ENCODE measurements around the gene LRRC8B. TPM values are rescaled to one million over a fixed set of nuclear protein-coding genes. Genes with fewer than 3 reads are reported as not detected.

LRRC8B gene
- polyA plus RNA-seq, result 1 to 10 TPM in 1 of 3 donors, under 1 TPM in 2; 0.13 to 1.6 (median 0.72) TPM

- H3K4me3 Mint-ChIP-seq, result peak within 1 kb of the TSS; percentile 86 to 93 (median 89)
- no peaks in the 10 kb centered on the region for H3K9me3 Mint-ChIP-seq
- H3K27me3 Mint-ChIP-seq (ENCODE audit: low read depth in 3 of 3), result peaks cover 3 to 13% (median 12%) of the 10 kb centered on the region in 3 donors
- DNase-seq, result peak; percentile 82 to 86 (median 85)
- peaks cover 18% of the 10 kb centered on the region in 2 donors for H3K4me1 Mint-ChIP-seq
- peak within 1 kb of the TSS; percentile 56 to 93 (median 83) for H3K27ac Mint-ChIP-seq
- no peaks in the 10 kb centered on the region for H3K36me3 Mint-ChIP-seq
Measured at GRCh38 chr1:89524369-89525168, at the start of gene LRRC8B. LRRC8B (plus strand) TSS chr1:89524829; CDS start chr1:89582651, 57,822 bp downstream.

- H3K36me3 Mint-ChIP-seq, result peaks cover 0 to 3% (median 0%) of the 10 kb centered on the region in 3 donors
- no peak for DNase-seq
- H3K4me3 Mint-ChIP-seq, result no peak overlapping the region
- H3K27me3 Mint-ChIP-seq (ENCODE audit: low read depth in 3 of 3), result peaks cover 4 to 22% (median 15%) of the 10 kb centered on the region in 3 donors
- no peaks in the 10 kb centered on the region for H3K4me1 Mint-ChIP-seq
- H3K9me3 Mint-ChIP-seq, result peaks cover 0 to 11% (median 4%) of the 10 kb centered on the region in 6 donors
- no peak overlapping the region for H3K27ac Mint-ChIP-seq
Measured at GRCh38 chr1:89475269-89475668, 49.4 kb upstream of the LRRC8B start.

- no peak overlapping the region for H3K27ac Mint-ChIP-seq
Measured at GRCh38 chr1:89476072-89476471, 48.6 kb upstream of the LRRC8B start.

GRCh38 chr1:89483010-89483756, 41.4 kb upstream of the LRRC8B start:
- Mint-ChIP-seq H3K4me3 (no peak overlapping the region), H3K27me3 (ENCODE audit: low read depth in 3 of 3) (peaks cover 0 to 4% (median 2%) of the 10 kb centered on the region in 3 donors), H3K36me3 (no peaks in the 10 kb centered on the region), H3K9me3 (peaks cover 0 to 3% (median 0%) of the 10 kb centered on the region in 6 donors), H3K4me1 (no peaks in the 10 kb centered on the region), H3K27ac (no peak overlapping the region)
- peak; percentile 52 to 64 (median 58) for DNase-seq

More at GRCh38 chr1:89476072-89476471, 48.6 kb upstream of the LRRC8B start:
- no peak for DNase-seq
- Mint-ChIP-seq H3K4me1 (no peaks in the 10 kb centered on the region), H3K27me3 (ENCODE audit: low read depth in 3 of 3) (peaks cover 4 to 19% (median 13%) of the 10 kb centered on the region in 3 donors), H3K4me3 (no peak overlapping the region), H3K36me3 (peaks cover 0 to 3% (median 0%) of the 10 kb centered on the region in 3 donors), H3K9me3 (peaks cover 0 to 11% (median 4%) of the 10 kb centered on the region in 6 donors)

GRCh38 chr1:89483757-89484077, 40.9 kb upstream of the LRRC8B start:
- Mint-ChIP-seq H3K4me3 (no peak overlapping the region), H3K27me3 (ENCODE audit: low read depth in 3 of 3) (peaks cover 0 to 4% (median 2%) of the 10 kb centered on the region in 3 donors), H3K27ac (no peak overlapping the region), H3K9me3 (peaks cover 0 to 3% (median 0%) of the 10 kb centered on the region in 6 donors), H3K36me3 (no peaks in the 10 kb centered on the region), H3K4me1 (no peaks in the 10 kb centered on the region)
- DNase-seq, result no peak

GRCh38 chr1:89484092-89485038, 40.3 kb upstream of the LRRC8B start:
- Mint-ChIP-seq H3K27me3 (ENCODE audit: low read depth in 3 of 3) (peaks cover 2 to 4% (median 2%) of the 10 kb centered on the region in 3 donors), H3K27ac (no peak overlapping the region), H3K36me3 (no peaks in the 10 kb centered on the region), H3K4me1 (no peaks in the 10 kb centered on the region), H3K4me3 (no peak overlapping the region), H3K9me3 (peaks cover 0 to 3% (median 0%) of the 10 kb centered on the region in 6 donors)
- DNase-seq, result no peak

- Mint-ChIP-seq H3K27me3 (ENCODE audit: low read depth in 3 of 3) (peaks cover 0 to 8% (median 6%) of the 10 kb centered on the region in 3 donors), H3K4me3 (no peak overlapping the region), H3K36me3 (no peaks in the 10 kb centered on the region), H3K9me3 (no peaks in the 10 kb centered on the region), H3K4me1 (no peaks in the 10 kb centered on the region), H3K27ac (no peak overlapping the region)
- no peak for DNase-seq
Measured at GRCh38 chr1:89487972-89488371, 36.7 kb upstream of the LRRC8B start.

GRCh38 chr1:89489047-89489729, 35.4 kb upstream of the LRRC8B start:
- no peaks in the 10 kb centered on the region for H3K4me1 Mint-ChIP-seq
- H3K4me3 Mint-ChIP-seq, result no peak overlapping the region
- no peak for DNase-seq
- no peaks in the 10 kb centered on the region for H3K9me3 Mint-ChIP-seq
- peaks cover 0 to 12% (median 6%) of the 10 kb centered on the region in 3 donors for H3K27me3 Mint-ChIP-seq (ENCODE audit: low read depth in 3 of 3)
- H3K27ac Mint-ChIP-seq, result no peak overlapping the region
- H3K36me3 Mint-ChIP-seq, result no peaks in the 10 kb centered on the region

- no peaks in the 10 kb centered on the region for H3K36me3 Mint-ChIP-seq
Measured at GRCh38 chr1:89490389-89490788, 34.2 kb upstream of the LRRC8B start.

GRCh38 chr1:89499320-89499719, 25.3 kb upstream of the LRRC8B start:
- DNase-seq, result no peak
- Mint-ChIP-seq H3K27ac (no peak overlapping the region), H3K4me1 (no peaks in the 10 kb centered on the region), H3K27me3 (ENCODE audit: low read depth in 3 of 3) (peaks cover 0 to 4% (median 0%) of the 10 kb centered on the region in 3 donors), H3K36me3 (no peaks in the 10 kb centered on the region), H3K9me3 (no peaks in the 10 kb centered on the region), H3K4me3 (no peak overlapping the region)

More at GRCh38 chr1:89490389-89490788, 34.2 kb upstream of the LRRC8B start:
- no peak for DNase-seq
- Mint-ChIP-seq H3K4me1 (no peaks in the 10 kb centered on the region), H3K27me3 (ENCODE audit: low read depth in 3 of 3) (peaks cover 0 to 12% (median 10%) of the 10 kb centered on the region in 3 donors), H3K4me3 (no peak overlapping the region), H3K9me3 (no peaks in the 10 kb centered on the region), H3K27ac (no peak overlapping the region)

GRCh38 chr1:89502042-89502441, 22.6 kb upstream of the LRRC8B start:
- Mint-ChIP-seq H3K36me3 (no peaks in the 10 kb centered on the region), H3K4me1 (no peaks in the 10 kb centered on the region), H3K27me3 (ENCODE audit: low read depth in 3 of 3) (peaks cover 0 to 3% (median under 1%) of the 10 kb centered on the region in 3 donors), H3K4me3 (no peak overlapping the region), H3K9me3 (no peaks in the 10 kb centered on the region), H3K27ac (no peak overlapping the region)
- DNase-seq, result no peak

- Mint-ChIP-seq H3K27ac (no peak overlapping the region), H3K4me1 (no peaks in the 10 kb centered on the region), H3K36me3 (no peaks in the 10 kb centered on the region), H3K9me3 (no peaks in the 10 kb centered on the region), H3K27me3 (ENCODE audit: low read depth in 3 of 3) (peaks cover 0 to 4% (median 2%) of the 10 kb centered on the region in 3 donors), H3K4me3 (no peak overlapping the region)
- no peak for DNase-seq
Measured at GRCh38 chr1:89502895-89503294, 21.7 kb upstream of the LRRC8B start.

- DNase-seq, result no peak
- Mint-ChIP-seq H3K4me3 (no peak overlapping the region), H3K27me3 (ENCODE audit: low read depth in 3 of 3) (peaks cover 0 to 4% (median 2%) of the 10 kb centered on the region in 3 donors), H3K36me3 (no peaks in the 10 kb centered on the region), H3K9me3 (peaks cover 0 to 2% (median 0%) of the 10 kb centered on the region in 6 donors), H3K27ac (no peak overlapping the region), H3K4me1 (no peaks in the 10 kb centered on the region)
Measured at GRCh38 chr1:89503690-89504089, 20.9 kb upstream of the LRRC8B start.
